Stimulated activated CD8-positive, alpha-beta memory T cell treated with anti-CD3 and anti-CD28 coated beads, Interleukin-4, amount 100 ng/mL, for 4 hours (primary cell): ENCODE results near the gene TRIM50.
"Not testable (repeated sequence)": the region's sequence is repeated elsewhere in the genome, so short reads cannot be mapped to it uniquely, and the experiment has no call there.

Source experiments
- DNase-seq, 2 donors: peaks; one replicate each; pipeline ENCODE4 v3.0.0-alpha.2; 2020; ENCODE audit warnings: low read depth in 2 of 2, low spot score in 1 of 2

The TRIM50 gene

GRCh38 chr7:73327922-73328321, at the start of gene TRIM50, which contains the start of gene FKBP6:
Gene TRIM50 (minus strand): TSS chr7:73328082. CDS start chr7:73324787, 3,295 bp downstream.
Gene FKBP6 (plus strand): TSS chr7:73328161. CDS start chr7:73328429, 268 bp downstream.
- DNase-seq = not testable (repeated sequence)

GRCh38 chr7:73376671-73377412, 49.0 kb upstream of the TRIM50 start:
- no peak for DNase-seq

GRCh38 chr7:73376262-73376661, 48.4 kb upstream of the TRIM50 start:
- not testable (repeated sequence) for DNase-seq

GRCh38 chr7:73373741-73374140, 45.9 kb upstream of the TRIM50 start:
- no peak for DNase-seq

GRCh38 chr7:73369622-73370021, 41.7 kb upstream of the TRIM50 start:
- DNase-seq = no peak

- DNase-seq = no peak
Observed at GRCh38 chr7:73369009-73369408, 41.1 kb upstream of the TRIM50 start.

- DNase-seq = no peak
Observed at GRCh38 chr7:73366990-73367389, 39.1 kb upstream of the TRIM50 start.

GRCh38 chr7:73366127-73366526, 38.2 kb upstream of the TRIM50 start:
- DNase-seq = no peak

- no peak for DNase-seq
Observed at GRCh38 chr7:73364006-73364728, 36.3 kb upstream of the TRIM50 start.

- DNase-seq = no peak
Observed at GRCh38 chr7:73363225-73364005, 35.5 kb upstream of the TRIM50 start.

- not testable (repeated sequence) for DNase-seq
Observed at GRCh38 chr7:73360590-73360989, 32.7 kb upstream of the TRIM50 start.

GRCh38 chr7:73359746-73360375, 32.0 kb upstream of the TRIM50 start:
- DNase-seq = no peak

- no peak for DNase-seq
Observed at GRCh38 chr7:73359306-73359705, 31.4 kb upstream of the TRIM50 start.

- no peak for DNase-seq
Observed at GRCh38 chr7:73358590-73359275, 30.9 kb upstream of the TRIM50 start.

- no peak for DNase-seq
Observed at GRCh38 chr7:73356159-73356558, 28.3 kb upstream of the TRIM50 start.

GRCh38 chr7:73354821-73355220, 26.9 kb upstream of the TRIM50 start:
- no peak for DNase-seq

GRCh38 chr7:73354196-73354595, 26.3 kb upstream of the TRIM50 start:
- no peak for DNase-seq

GRCh38 chr7:73353243-73353642, 25.4 kb upstream of the TRIM50 start:
- DNase-seq = no peak

GRCh38 chr7:73352784-73353183, 24.9 kb upstream of the TRIM50 start:
- no peak for DNase-seq

- no peak for DNase-seq
Observed at GRCh38 chr7:73351447-73352167, 23.7 kb upstream of the TRIM50 start.
